Stimulated activated CD8-positive, alpha-beta memory T cell treated with anti-CD3 and anti-CD28 coated beads, Interleukin-2, amount 100 ng/mL, for 48 hours (primary cell): ENCODE data around the gene ECHS1.
"Not testable (repeated sequence)": the region's sequence is repeated elsewhere in the genome, so short reads cannot be mapped to it uniquely, and the experiment has no call there.

Source experiments
- DNase-seq, 2 donors: peaks; one replicate each; pipeline ENCODE4 v3.0.0-alpha.2; 2020; ENCODE audit warnings: low read depth in 2 of 2

The ECHS1 gene

GRCh38 chr10:133399123-133399601 lies 26.0 kb upstream of the ECHS1 start:
- DNase-seq: no peak

- DNase-seq: no peak
Measured at GRCh38 chr10:133397938-133398337, 24.8 kb upstream of the ECHS1 start.

- DNase-seq: no peak
Measured at GRCh38 chr10:133396035-133396624, 23.0 kb upstream of the ECHS1 start.

GRCh38 chr10:133394801-133395221 lies 21.7 kb upstream of the ECHS1 start:
- no peak for DNase-seq

GRCh38 chr10:133394064-133394663 lies 21.0 kb upstream of the ECHS1 start, which contains the start of gene MTG1:
Gene MTG1 (plus strand): TSS chr10:133394157. CDS start chr10:133394221, 64 bp downstream.
- peak; percentile 94 to 99 for DNase-seq

- DNase-seq: no peak
Measured at GRCh38 chr10:133393401-133394063, 20.4 kb upstream of the ECHS1 start.

- peak in 1 of 2 donors; percentile 49 for DNase-seq
Measured at GRCh38 chr10:133391761-133392518, 18.8 kb upstream of the ECHS1 start.

- DNase-seq: no peak
Measured at GRCh38 chr10:133391249-133391635, 18.1 kb upstream of the ECHS1 start.

GRCh38 chr10:133390597-133391248 lies 17.6 kb upstream of the ECHS1 start:
- DNase-seq: no peak

GRCh38 chr10:133388973-133389818 lies 16.0 kb upstream of the ECHS1 start:
- peak in 1 of 2 donors; percentile 21 for DNase-seq

GRCh38 chr10:133388236-133388972 lies 15.2 kb upstream of the ECHS1 start:
- no peak for DNase-seq

- DNase-seq: not testable (repeated sequence)
Measured at GRCh38 chr10:133386951-133387350, 13.8 kb upstream of the ECHS1 start.

GRCh38 chr10:133385214-133385613 lies 12.1 kb upstream of the ECHS1 start:
- DNase-seq: no peak

- DNase-seq: no peak
Measured at GRCh38 chr10:133384071-133384470, 10.9 kb upstream of the ECHS1 start.

GRCh38 chr10:133383551-133383950 lies 10.4 kb upstream of the ECHS1 start:
- DNase-seq: no peak

GRCh38 chr10:133381036-133381435 lies 7.9 kb upstream of the ECHS1 start:
- no peak for DNase-seq

GRCh38 chr10:133379801-133380666 lies 6.9 kb upstream of the ECHS1 start:
- no peak for DNase-seq

GRCh38 chr10:133379152-133379800 lies 6.1 kb upstream of the ECHS1 start, which contains the start of gene PAOX:
Gene PAOX (plus strand): TSS chr10:133379262. CDS start chr10:133379317, 55 bp downstream.
- DNase-seq: peak; percentile 55 to 56
